ENCODE measurements around the gene TRHDE.

The TRHDE gene

GRCh38 chr12:72535212-72535990 is 263.2 kb downstream of the TRHDE start:
- H3K9me2 ChIP-seq (ENCODE audit: low read depth, low read length) = no peaks in the 10 kb centered on the region
- H3K9ac ChIP-seq (ENCODE audit: low read length) = no peak overlapping the region
- no peak overlapping the region for H3K4me2 ChIP-seq (ENCODE audit: low read length)
- H3K36me3 ChIP-seq (ENCODE audit: insufficient read depth, low read length) = no peaks in the 10 kb centered on the region
- no peak for TF ChIP-seq CTCF (IDR thresholded peaks at IDR 0.05; ENCODE audit: low read length)
- TF ChIP-seq EZH2 (IDR thresholded peaks at IDR 0.05; ENCODE audit: borderline replicate concordance, low read length) = no peak
- H3K9me3 ChIP-seq (ENCODE audit: low read length) = no peaks in the 10 kb centered on the region
- no peak overlapping the region for H2AFZ ChIP-seq (ENCODE audit: low read length)
- H3K4me3 ChIP-seq (ENCODE audit: low read depth, low read length, poor library complexity, severe bottlenecking) = no peak overlapping the region
- H3K4me1 ChIP-seq (ENCODE audit: insufficient read depth, low read length, severe bottlenecking) = no peaks in the 10 kb centered on the region
- H3K27me3 ChIP-seq (ENCODE audit: insufficient read depth, low read length) = no peaks in the 10 kb centered on the region
- H3K79me2 ChIP-seq (ENCODE audit: insufficient read depth, low read length) = no peaks in the 10 kb centered on the region
- H4K20me1 ChIP-seq (ENCODE audit: insufficient read depth, low read length) = no peaks in the 10 kb centered on the region
- H3F3A ChIP-seq (ENCODE audit: insufficient read depth, low read length) = no peaks in the 10 kb centered on the region
- no peak overlapping the region for H3K27ac ChIP-seq (ENCODE audit: low read depth, low read length, poor library complexity, severe bottlenecking)

- H3K9ac ChIP-seq (ENCODE audit: low read length) = no peak overlapping the region
- no peaks in the 10 kb centered on the region for H3K79me2 ChIP-seq (ENCODE audit: insufficient read depth, low read length)
- H3K27me3 ChIP-seq (ENCODE audit: insufficient read depth, low read length) = no peaks in the 10 kb centered on the region
- TF ChIP-seq CTCF (IDR thresholded peaks at IDR 0.05; ENCODE audit: low read length) (no peak), EZH2 (IDR thresholded peaks at IDR 0.05; ENCODE audit: borderline replicate concordance, low read length) (no peak)
- H3F3A ChIP-seq (ENCODE audit: insufficient read depth, low read length) = no peaks in the 10 kb centered on the region
- H3K4me1 ChIP-seq (ENCODE audit: insufficient read depth, low read length, severe bottlenecking) = no peaks in the 10 kb centered on the region
- no peaks in the 10 kb centered on the region for H3K9me3 ChIP-seq (ENCODE audit: low read length)
- no peaks in the 10 kb centered on the region for H3K36me3 ChIP-seq (ENCODE audit: insufficient read depth, low read length)
- no peak overlapping the region for H3K4me2 ChIP-seq (ENCODE audit: low read length)
- H3K9me2 ChIP-seq (ENCODE audit: low read depth, low read length) = no peaks in the 10 kb centered on the region
- H3K4me3 ChIP-seq (ENCODE audit: low read depth, low read length, poor library complexity, severe bottlenecking) = no peak overlapping the region
- no peak overlapping the region for H2AFZ ChIP-seq (ENCODE audit: low read length)
- no peaks in the 10 kb centered on the region for H4K20me1 ChIP-seq (ENCODE audit: insufficient read depth, low read length)
- no peak overlapping the region for H3K27ac ChIP-seq (ENCODE audit: low read depth, low read length, poor library complexity, severe bottlenecking)
Observed at GRCh38 chr12:72540811-72541210, 268.6 kb downstream of the TRHDE start.

DNA sequence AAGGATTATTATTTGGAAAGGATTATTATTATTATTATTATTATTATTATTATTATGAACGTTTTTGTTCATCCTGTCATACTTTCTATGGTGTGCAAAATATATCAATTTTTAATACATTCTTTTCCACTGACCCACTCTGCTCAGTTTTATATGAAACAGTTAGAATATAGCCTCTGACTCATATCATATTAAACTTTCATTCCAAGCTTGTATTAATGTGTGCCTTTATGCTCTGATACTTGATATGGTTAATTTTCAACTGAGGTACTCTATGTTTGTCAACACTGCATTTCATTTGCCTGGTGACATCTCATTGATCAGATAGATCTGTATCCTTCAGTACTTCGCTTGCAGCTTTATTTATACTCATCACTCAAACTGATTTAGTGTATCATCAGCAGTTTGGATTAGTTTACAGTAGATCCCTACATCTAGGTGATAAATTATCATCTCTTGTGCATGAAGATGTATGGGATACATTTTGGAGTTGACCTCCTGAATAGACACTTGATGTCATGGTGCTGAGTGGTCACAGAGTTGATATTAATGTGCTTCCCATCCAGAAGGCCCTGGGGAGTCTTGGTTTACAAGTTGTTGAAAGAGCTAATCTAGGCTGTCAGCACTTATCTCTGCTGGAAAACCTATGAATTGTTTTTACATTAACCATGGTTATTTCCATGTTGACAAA is 271.8 kb downstream of the TRHDE start:
- no peak overlapping the region for H3K4me3 ChIP-seq (ENCODE audit: low read depth, low read length, poor library complexity, severe bottlenecking)
- H4K20me1 ChIP-seq (ENCODE audit: insufficient read depth, low read length) = no peaks in the 10 kb centered on the region
- no peaks in the 10 kb centered on the region for H3K9me2 ChIP-seq (ENCODE audit: low read depth, low read length)
- H3K36me3 ChIP-seq (ENCODE audit: insufficient read depth, low read length) = no peaks in the 10 kb centered on the region
- H3K9ac ChIP-seq (ENCODE audit: low read length) = no peak overlapping the region
- H3K9me3 ChIP-seq (ENCODE audit: low read length) = no peaks in the 10 kb centered on the region
- no peaks in the 10 kb centered on the region for H3F3A ChIP-seq (ENCODE audit: insufficient read depth, low read length)
- no peaks in the 10 kb centered on the region for H3K4me1 ChIP-seq (ENCODE audit: insufficient read depth, low read length, severe bottlenecking)
- TF ChIP-seq EZH2 (IDR thresholded peaks at IDR 0.05; ENCODE audit: borderline replicate concordance, low read length) = no peak
- TF ChIP-seq CTCF (IDR thresholded peaks at IDR 0.05; ENCODE audit: low read length) = no peak
- no peak overlapping the region for H3K4me2 ChIP-seq (ENCODE audit: low read length)
- no peak overlapping the region for H2AFZ ChIP-seq (ENCODE audit: low read length)
- H3K79me2 ChIP-seq (ENCODE audit: insufficient read depth, low read length) = no peaks in the 10 kb centered on the region
- no peaks in the 10 kb centered on the region for H3K27me3 ChIP-seq (ENCODE audit: insufficient read depth, low read length)
- no peak overlapping the region for H3K27ac ChIP-seq (ENCODE audit: low read depth, low read length, poor library complexity, severe bottlenecking)

Data from OCI-LY1 (cell line).